CD4-positive, alpha-beta T cell (primary cell): ENCODE results near the gene OR2AE1. TPM values are rescaled to one million over a fixed set of nuclear protein-coding genes. Genes with fewer than 3 reads are reported as not detected.

Source experiments
- ATAC-seq: fragments of 200-7000 bp; cut with Tn5 transposase; one replicate; pipeline ENCODE4 v1.10.0; 2022; ENCODE audit warnings: mild to moderate bottlenecking; ENCODE audit not compliant: poor library complexity
- CTCF ChIA-PET: fragments of 350-600 bp; sonication (Branson Sonifier 250); formaldehyde crosslinking; loops from one replicate; lab custom pipeline; 2021; ENCODE audit warnings: antibody characterized with exemption, inconsistent platforms; lab: Charles Lee
- POLR2A ChIA-PET: fragments of 350-600 bp; sonication (Branson Sonifier 250); formaldehyde crosslinking; loops from one replicate; lab custom pipeline; 2021; ENCODE audit warnings: antibody characterized with exemption, inconsistent platforms; lab: Charles Lee
- DNase-seq, 14 experiments: peaks; one replicate each; pipeline ENCODE4 v3.0.0-alpha.2; 2013 to 2020; ENCODE audit warnings: mixed read lengths in 2 of 14
- H3K27ac ChIP-seq, 2 donors: one replicate each; pipeline versions ENCODE4 v1.5.1 to v1.7.0; 2013; ENCODE audit warnings: low read length in 2 of 2, low read depth in 1 of 2, mild to moderate bottlenecking in 1 of 2
- H3K27me3 ChIP-seq, 2 experiments: 1 replicate in 1 of 2; 2 replicates in 1 of 2; pipeline versions ENCODE4 v1.6.1 to v1.7.0; 2013; ENCODE audit warnings: low read length in 2 of 2, control low read depth in 1 of 2, mild to moderate bottlenecking in 1 of 2, moderate library complexity in 1 of 2; ENCODE audit not compliant: insufficient read depth in 2 of 2, control insufficient read depth in 1 of 2
- H3K36me3 ChIP-seq: one replicate; pipeline ENCODE4 v1.6.1; 2013; ENCODE audit warnings: low read length, control low read depth; ENCODE audit not compliant: insufficient read depth
- H3K4me1 ChIP-seq: one replicate; pipeline ENCODE4 v1.6.1; 2013; ENCODE audit warnings: low read length, control low read depth; ENCODE audit not compliant: insufficient read depth
- H3K4me3 ChIP-seq: one replicate; pipeline ENCODE4 v1.5.1; 2013; ENCODE audit warnings: mild to moderate bottlenecking, low read length, moderate library complexity
- H3K9me3 ChIP-seq, 2 experiments: 1 replicate in 1 of 2; 2 replicates in 1 of 2; pipeline versions ENCODE4 v1.6.1 to v1.7.0; 2013; ENCODE audit warnings: low read length in 2 of 2, mild to moderate bottlenecking in 2 of 2, control low read depth in 1 of 2, moderate library complexity in 1 of 2; ENCODE audit not compliant: control insufficient read depth in 1 of 2, insufficient read depth in 1 of 2
- H3K27ac Mint-ChIP-seq: one replicate; pipeline ENCODE4 v1.8.0; 2020; ENCODE audit warnings: mixed read lengths
- H3K27me3 Mint-ChIP-seq: one replicate; pipeline ENCODE4 v1.8.0; 2021; ENCODE audit warnings: mixed read lengths
- H3K36me3 Mint-ChIP-seq: one replicate; pipeline ENCODE4 v1.8.0; 2021; ENCODE audit warnings: low read depth, mixed read lengths
- H3K4me1 Mint-ChIP-seq: one replicate; pipeline ENCODE4 v1.8.0; 2021; ENCODE audit warnings: low read depth, mixed read lengths
- H3K4me3 Mint-ChIP-seq: one replicate; pipeline ENCODE4 v1.8.0; 2020; ENCODE audit warnings: mild to moderate bottlenecking, mixed read lengths
- H3K9me3 Mint-ChIP-seq: one replicate; pipeline ENCODE4 v1.8.0; 2020; ENCODE audit warnings: mixed read lengths
- CTCF ChIP-seq: fragments of 200-600 bp; IDR thresholded peaks from one replicate; pipeline ENCODE4 v1.8.0; 2022; ENCODE audit warnings: antibody characterized with exemption, mild to moderate bottlenecking
- intact Hi-C, 2 experiments: fragments of 100-400 bp; cut with DNase I in 1 of 2; cut with micrococcal nuclease in 1 of 2; formaldehyde crosslinking; loops; one replicate each; pipeline versions ENCODE4 v1.15.1 to v1.9.0; 2023 to 2025; cut with DNase I, micrococcal nuclease
- total RNA-seq, 174 experiments: library from RNA in 2 of 174; stranded (reverse) in 2 of 174; gene quantifications; one replicate each; pipeline ENCODE4 v1.2.3 and lab custom pipeline; 2021 to 2026

The OR2AE1 gene
- total RNA-seq, 2 experiments from 2014 or later: not detected

DNA sequence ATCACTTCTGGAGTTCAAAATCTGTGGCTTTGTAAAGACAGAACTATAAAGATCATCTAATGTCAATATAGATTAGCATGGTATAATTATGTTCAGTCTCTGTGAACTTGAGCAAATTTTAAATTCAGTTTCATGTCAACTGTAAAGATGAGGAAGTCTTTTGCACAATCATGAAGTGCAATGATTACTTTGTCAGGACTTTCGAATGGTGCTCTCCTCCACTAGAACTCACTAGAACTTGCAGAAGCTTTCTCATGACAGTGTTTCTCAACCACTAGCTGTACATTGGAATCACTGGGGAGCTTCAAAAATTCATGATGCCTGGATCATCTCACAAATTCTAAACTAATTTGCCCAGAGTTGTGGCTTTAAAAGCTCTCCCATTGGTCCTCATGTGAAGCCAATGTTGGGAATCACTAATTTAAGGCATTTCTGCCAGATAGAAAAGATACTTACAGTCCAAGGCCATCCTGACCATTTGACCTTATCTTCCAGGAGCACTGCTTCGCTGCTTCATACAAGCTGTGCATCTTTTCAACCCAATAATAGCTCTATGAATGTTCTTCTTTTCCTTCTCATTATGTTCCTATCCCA, 12.9 kb downstream of the OR2AE1 start:
- intact Hi-C loops: no loop called here
- H3K36me3 ChIP-seq: no peaks in the 10 kb centered on the region
- peaks cover 28% of the 10 kb centered on the region for H3K27me3 Mint-ChIP-seq
- H3K9me3 ChIP-seq: peaks cover 0 to 6% of the 10 kb centered on the region in 2 experiments
- ChIA-PET CTCF (no interaction called here), POLR2A (no interaction called here)
- H3K4me1 ChIP-seq: no peaks in the 10 kb centered on the region
- ATAC-seq: no peak
- H3K36me3 Mint-ChIP-seq: no peaks in the 10 kb centered on the region
- H3K9me3 Mint-ChIP-seq: peaks cover 2% of the 10 kb centered on the region
- no peak for TF ChIP-seq CTCF
- DNase-seq: no peak
- H3K27ac Mint-ChIP-seq: no peak overlapping the region
- no peak overlapping the region for H3K4me3 Mint-ChIP-seq
- H3K27ac ChIP-seq: no peak overlapping the region
- no peak overlapping the region for H3K4me3 ChIP-seq
- no peaks in the 10 kb centered on the region for H3K4me1 Mint-ChIP-seq
- peaks cover 0 to 13% of the 10 kb centered on the region in 2 experiments for H3K27me3 ChIP-seq

DNA sequence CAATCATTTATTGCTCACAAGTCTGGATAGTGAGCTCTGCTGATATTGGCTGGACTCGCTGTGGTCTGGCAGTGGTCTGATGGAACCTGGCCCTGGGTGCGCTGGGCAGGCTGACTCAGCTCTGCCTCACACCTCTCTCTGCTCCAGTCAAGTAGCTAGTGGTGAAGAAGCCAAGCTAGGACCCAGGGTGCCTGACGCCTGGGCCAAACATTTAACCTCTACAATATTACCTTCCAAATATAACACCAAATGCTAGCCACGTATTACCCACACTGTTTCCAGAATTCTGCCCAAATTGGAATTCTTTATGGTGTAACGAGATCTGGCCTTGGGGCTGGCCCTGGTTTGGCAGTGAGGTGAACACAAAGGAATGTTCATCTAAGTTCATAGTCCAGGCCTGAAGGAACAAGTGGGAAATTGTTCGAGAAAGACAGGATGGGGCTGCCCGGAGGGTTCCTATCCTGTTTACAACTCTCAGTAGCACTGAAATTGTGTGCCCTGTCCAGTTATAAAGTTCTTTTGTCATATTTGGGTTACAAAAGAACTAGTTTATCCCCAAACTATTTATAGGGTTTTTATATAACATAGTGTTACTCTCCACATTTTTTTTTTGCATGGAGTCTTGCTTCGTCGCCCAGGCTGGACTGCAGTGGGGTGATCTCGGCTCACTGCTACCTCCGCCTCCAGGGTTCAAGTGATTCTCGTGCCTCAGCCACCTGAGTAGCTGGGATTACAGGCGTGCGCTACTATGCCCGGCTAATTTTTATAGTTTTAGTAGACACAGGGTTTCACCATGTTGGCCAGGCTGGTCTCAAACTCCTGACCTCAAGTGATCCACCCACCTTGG, 16.3 kb downstream of the OR2AE1 start:
- H3K4me1 Mint-ChIP-seq: no peaks in the 10 kb centered on the region
- H3K4me3 Mint-ChIP-seq: no peak overlapping the region
- intact Hi-C loops: no loop called here
- Histone ChIP-seq H3K27ac (no peak overlapping the region), H3K4me1 (no peaks in the 10 kb centered on the region), H3K27me3 (peaks cover 0 to 27% of the 10 kb centered on the region in 2 experiments), H3K9me3 (no peaks in the 10 kb centered on the region), H3K4me3 (no peak overlapping the region), H3K36me3 (no peaks in the 10 kb centered on the region)
- DNase-seq: no peak
- CTCF ChIA-PET: no interaction called here
- no peaks in the 10 kb centered on the region for H3K36me3 Mint-ChIP-seq
- no peak overlapping the region for H3K27ac Mint-ChIP-seq
- no peak for ATAC-seq
- peaks cover 20% of the 10 kb centered on the region for H3K27me3 Mint-ChIP-seq
- no peaks in the 10 kb centered on the region for H3K9me3 Mint-ChIP-seq
- POLR2A ChIA-PET: no interaction called here
- no peak for TF ChIP-seq CTCF

GRCh38 chr7:99855236-99855635, 21.6 kb downstream of the OR2AE1 start:
- no peaks in the 10 kb centered on the region for H3K36me3 ChIP-seq
- H3K9me3 ChIP-seq: no peaks in the 10 kb centered on the region
- H3K4me1 Mint-ChIP-seq: no peaks in the 10 kb centered on the region
- no peak overlapping the region for H3K4me3 ChIP-seq
- no peak overlapping the region for H3K4me3 Mint-ChIP-seq
- peaks cover 35% of the 10 kb centered on the region for H3K27me3 Mint-ChIP-seq
- intact Hi-C loops: no loop called here
- POLR2A ChIA-PET: no interaction called here
- no peak for DNase-seq
- CTCF ChIA-PET: no interaction called here
- no peaks in the 10 kb centered on the region for H3K4me1 ChIP-seq
- H3K36me3 Mint-ChIP-seq: no peaks in the 10 kb centered on the region
- no peaks in the 10 kb centered on the region for H3K9me3 Mint-ChIP-seq
- H3K27ac Mint-ChIP-seq: no peak overlapping the region
- peaks cover 6 to 29% of the 10 kb centered on the region in 2 experiments for H3K27me3 ChIP-seq
- no peak for ATAC-seq
- TF ChIP-seq CTCF: no peak
- H3K27ac ChIP-seq: no peak overlapping the region
